BJ (cell line): ENCODE results near the gene CXXC5. TPM values are rescaled to one million over a fixed set of nuclear protein-coding genes. Genes with fewer than 3 reads are reported as not detected.
"Not testable (repeated sequence)": the region's sequence is repeated elsewhere in the genome, so short reads cannot be mapped to it uniquely, and the experiment has no call there.

Experiments used
- CTCF ChIA-PET: fragments of 350-600 bp; formaldehyde crosslinking; extraction: SDS; loops from one replicate; lab custom pipeline; 2021; ENCODE audit warnings: antibody characterized with exemption, inconsistent platforms; lab: Yijun Ruan, JAX
- POLR2A ChIA-PET: fragments of 300-600 bp; sonication (Branson Sonifier 250); formaldehyde crosslinking; extraction: SDS; loops from one replicate; lab custom pipeline; 2021; ENCODE audit warnings: antibody characterized with exemption; lab: Charles Lee
- DNase-seq: peaks from one replicate; pipeline ENCODE4 v3.0.0-alpha.2; 2011; ENCODE audit warnings: low read depth
- H3K27me3 ChIP-seq: 2 replicates; pipeline ENCODE4 v1.6.0; 2011; ENCODE audit warnings: low read length; ENCODE audit not compliant: control insufficient read depth, insufficient read depth
- H3K36me3 ChIP-seq: 2 replicates; pipeline ENCODE4 v1.5.1; 2011; ENCODE audit warnings: low read length; ENCODE audit not compliant: control insufficient read depth, insufficient read depth
- H3K4me3 ChIP-seq: 2 replicates; pipeline ENCODE4 v1.5.1; 2011; ENCODE audit warnings: low read depth, mild to moderate bottlenecking, control low read depth, low read length
- polyA plus RNA-seq: library from polyadenylated mRNA; depleted of rRNA; stranded (reverse); fragments of >200 nt; gene quantifications from 2 replicates; pipeline ENCODE4 v1.2.3, GENCODE V29; 2011
- TF ChIP-seq, protein P1 (sequence below): IDR thresholded peaks from 2 replicates; pipeline ENCODE4 v1.5.1; 2011; ENCODE audit warnings: low read depth, mild to moderate bottlenecking, control low read depth, inconsistent platforms, low read length, moderate library complexity; ENCODE audit not compliant: insufficient read depth

The CXXC5 gene
- polyA plus RNA-seq, 1 experiment: 50.4 TPM

GRCh38 chr5:139611703-139612584, 36.2 kb upstream of the CXXC5 start:
- DNase-seq: no peak
- CTCF ChIA-PET: interaction anchor here (1.6 kb wide), 1 partner anchor 21 kb away, joined by 4 read pairs; no protein-coding TSS in a partner anchor
- Histone ChIP-seq H3K36me3 (no peaks in the 10 kb centered on the region), H3K27me3 (no peaks in the 10 kb centered on the region), H3K4me3 (no peak overlapping the region)
- TF ChIP-seq, protein P1, sequence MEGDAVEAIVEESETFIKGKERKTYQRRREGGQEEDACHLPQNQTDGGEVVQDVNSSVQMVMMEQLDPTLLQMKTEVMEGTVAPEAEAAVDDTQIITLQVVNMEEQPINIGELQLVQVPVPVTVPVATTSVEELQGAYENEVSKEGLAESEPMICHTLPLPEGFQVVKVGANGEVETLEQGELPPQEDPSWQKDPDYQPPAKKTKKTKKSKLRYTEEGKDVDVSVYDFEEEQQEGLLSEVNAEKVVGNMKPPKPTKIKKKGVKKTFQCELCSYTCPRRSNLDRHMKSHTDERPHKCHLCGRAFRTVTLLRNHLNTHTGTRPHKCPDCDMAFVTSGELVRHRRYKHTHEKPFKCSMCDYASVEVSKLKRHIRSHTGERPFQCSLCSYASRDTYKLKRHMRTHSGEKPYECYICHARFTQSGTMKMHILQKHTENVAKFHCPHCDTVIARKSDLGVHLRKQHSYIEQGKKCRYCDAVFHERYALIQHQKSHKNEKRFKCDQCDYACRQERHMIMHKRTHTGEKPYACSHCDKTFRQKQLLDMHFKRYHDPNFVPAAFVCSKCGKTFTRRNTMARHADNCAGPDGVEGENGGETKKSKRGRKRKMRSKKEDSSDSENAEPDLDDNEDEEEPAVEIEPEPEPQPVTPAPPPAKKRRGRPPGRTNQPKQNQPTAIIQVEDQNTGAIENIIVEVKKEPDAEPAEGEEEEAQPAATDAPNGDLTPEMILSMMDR: no peak
- POLR2A ChIA-PET: interaction anchor here (0.6 kb wide), 1 partner anchor 45 kb away, joined by 4 read pairs; no protein-coding TSS in a partner anchor

GRCh38 chr5:139619861-139620260, 28.3 kb upstream of the CXXC5 start:
- peaks cover 2% of the 10 kb centered on the region for H3K36me3 ChIP-seq
- no peak for DNase-seq
- no peak overlapping the region for H3K4me3 ChIP-seq
- TF ChIP-seq, protein P1: no peak
- ChIA-PET POLR2A (no interaction called here), CTCF (interaction anchor here (1.0 to 2.5 kb wide), 3 partner anchors 9 to 146 kb away, joined by 3 to 13 read pairs (median 4); no protein-coding TSS in a partner anchor)
- no peaks in the 10 kb centered on the region for H3K27me3 ChIP-seq

GRCh38 chr5:139625398-139625797, 22.8 kb upstream of the CXXC5 start:
- not testable (repeated sequence) for H3K4me3 ChIP-seq, DNase-seq, H3K27me3 ChIP-seq, H3K36me3 ChIP-seq
- CTCF ChIA-PET: interaction anchor here (0.7 to 2.3 kb wide), 2 partner anchors 10 to 142 kb away, joined by 3 to 10 read pairs; no protein-coding TSS in a partner anchor
- POLR2A ChIA-PET: interaction anchor here (0.6 kb wide), 1 partner anchor 17 kb away, joined by 4 read pairs; no protein-coding TSS in a partner anchor

- CTCF ChIA-PET: interaction anchor here (1.5 to 17.0 kb wide), 4 partner anchors 61 to 338 kb away, joined by 3 to 498 read pairs (median 104); no protein-coding TSS in a partner anchor
- Histone ChIP-seq H3K4me3 (no peak overlapping the region), H3K27me3 (no peaks in the 10 kb centered on the region), H3K36me3 (peaks cover 6% of the 10 kb centered on the region; the same call in 1 of the 2 replicates)
- TF ChIP-seq, protein P1: no peak
- POLR2A ChIA-PET: no interaction called here
- DNase-seq: no peak
Observed at GRCh38 chr5:139630855-139631254, 17.3 kb upstream of the CXXC5 start.

- TF ChIP-seq, protein P1: no peak
- ChIA-PET POLR2A (no interaction called here), CTCF (interaction anchor here (1.0 to 17.0 kb wide), 12 partner anchors 7 to 145 kb away, joined by 3 to 498 read pairs (median 11); partner anchors contain the start of gene CXXC5)
- DNase-seq: no peak
- no peak overlapping the region for H3K4me3 ChIP-seq
- H3K27me3 ChIP-seq: no peaks in the 10 kb centered on the region
- H3K36me3 ChIP-seq: peaks cover 6% of the 10 kb centered on the region; the same call in 1 of the 2 replicates
Observed at GRCh38 chr5:139631520-139632165, 16.5 kb upstream of the CXXC5 start.
